ENCODE data around the gene COL27A1. TPM values are rescaled to one million over a fixed set of nuclear protein-coding genes. Genes with fewer than 3 reads are reported as not detected.

Gene COL27A1
- total and polyA plus RNA-seq, 2 donors (not counting 1 experiment from before 2014, with no cell fraction given): 0.16 to 0.27 TPM

- ChIA-PET CTCF (no interaction called here), POLR2A (no interaction called here)
- H3K9me3 Mint-ChIP-seq (ENCODE audit: insufficient read depth): peaks cover 6% of the 10 kb centered on the region
- H2AFZ ChIP-seq (ENCODE audit: insufficient read depth, low read depth, low read length, poor library complexity, severe bottlenecking): no peak overlapping the region
- ATAC-seq (ENCODE audit: low read depth) (no peak), DNase-seq (no peak)
- H3K27ac Mint-ChIP-seq: no peak overlapping the region
- no peaks in the 10 kb centered on the region for H3K4me1 ChIP-seq (ENCODE audit: control insufficient read depth in 2 of 2, insufficient read depth in 2 of 2, low read length in 2 of 2)
- TF ChIP-seq CTCF (IDR thresholded peaks at IDR 0.05) (no peak), EZH2 (IDR thresholded peaks at IDR 0.05; ENCODE audit: borderline replicate concordance, insufficient read depth, low read depth, low read length, poor library complexity, severe bottlenecking) (no peak)
- no peaks in the 10 kb centered on the region for H3K79me2 ChIP-seq (ENCODE audit: control insufficient read depth, insufficient read depth, low read length)
- H3K27me3 Mint-ChIP-seq: peaks cover 7% of the 10 kb centered on the region
- H3K4me3 ChIP-seq (ENCODE audit: control extremely low read depth in 1 of 5, extremely low read depth in 1 of 5, insufficient read depth in 1 of 5, low read depth in 2 of 5, low read length in 4 of 5): no peak overlapping the region
- H3K4me1 Mint-ChIP-seq: no peaks in the 10 kb centered on the region
- 100% methylated on average over 1 of the region's 3 CpGs for WGBS (ENCODE audit: insufficient coverage)
- no peaks in the 10 kb centered on the region for H4K20me1 ChIP-seq (ENCODE audit: control insufficient read depth, insufficient read depth, low read length, poor library complexity, severe bottlenecking)
- H3K36me3 ChIP-seq (replicated peaks in 1 of 2; ENCODE audit: control extremely low read depth in 1 of 2, control insufficient read depth in 1 of 2, extremely low read depth in 1 of 2, insufficient read depth in 2 of 2, low read length in 1 of 2): no peaks in the 10 kb centered on the region
- H3K9me3 ChIP-seq (ENCODE audit: control extremely low read depth in 1 of 3, control insufficient read depth in 2 of 3, insufficient read depth in 1 of 3, low read length in 2 of 3): peaks cover 0 to 14% (median 7%) of the 10 kb centered on the region in 3 donors
- intact Hi-C loops (cut with micrococcal nuclease): no loop called here
- H3K4me3 Mint-ChIP-seq: no peak overlapping the region
- H3K27ac ChIP-seq (ENCODE audit: low read length in 2 of 2): no peak overlapping the region
- no peaks in the 10 kb centered on the region for H3K27me3 ChIP-seq (replicated peaks in 1 of 4; ENCODE audit: control extremely low read depth in 1 of 4, control insufficient read depth in 3 of 4, insufficient read depth in 4 of 4, low read length in 3 of 4)
- H3K9ac ChIP-seq (ENCODE audit: low read length): no peak overlapping the region
- no peak overlapping the region for H3K4me2 ChIP-seq (replicated peaks; ENCODE audit: low read depth, low read length, poor library complexity, severe bottlenecking)
These were observed 32.5 kb downstream of the COL27A1 start for GRCh38 chr9:114187827-114188226.

- POLR2A ChIA-PET: no interaction called here
- Mint-ChIP-seq H3K27ac (no peak overlapping the region), H3K4me3 (no peak overlapping the region), H3K4me1 (no peaks in the 10 kb centered on the region), H3K27me3 (peaks cover 8% of the 10 kb centered on the region), H3K9me3 (ENCODE audit: insufficient read depth) (peaks cover 6% of the 10 kb centered on the region)
- H3K79me2 ChIP-seq (ENCODE audit: control insufficient read depth, insufficient read depth, low read length): no peaks in the 10 kb centered on the region
- no peaks in the 10 kb centered on the region for H4K20me1 ChIP-seq (ENCODE audit: control insufficient read depth, insufficient read depth, low read length, poor library complexity, severe bottlenecking)
- H3K4me1 ChIP-seq (ENCODE audit: control insufficient read depth in 2 of 2, insufficient read depth in 2 of 2, low read length in 2 of 2): no peaks in the 10 kb centered on the region
- H2AFZ ChIP-seq (ENCODE audit: insufficient read depth, low read depth, low read length, poor library complexity, severe bottlenecking): no peak overlapping the region
- ATAC-seq (ENCODE audit: low read depth) (no peak), DNase-seq (no peak)
- 60% methylated on average over 2 of the region's 2 CpGs for WGBS (ENCODE audit: insufficient coverage)
- H3K27me3 ChIP-seq (replicated peaks in 1 of 4; ENCODE audit: control extremely low read depth in 1 of 4, control insufficient read depth in 3 of 4, insufficient read depth in 4 of 4, low read length in 3 of 4): no peaks in the 10 kb centered on the region
- no peaks in the 10 kb centered on the region for H3K36me3 ChIP-seq (replicated peaks in 1 of 2; ENCODE audit: control extremely low read depth in 1 of 2, control insufficient read depth in 1 of 2, extremely low read depth in 1 of 2, insufficient read depth in 2 of 2, low read length in 1 of 2)
- peaks cover 0 to 14% (median 7%) of the 10 kb centered on the region in 3 donors for H3K9me3 ChIP-seq (ENCODE audit: control extremely low read depth in 1 of 3, control insufficient read depth in 2 of 3, insufficient read depth in 1 of 3, low read length in 2 of 3)
- H3K4me3 ChIP-seq (ENCODE audit: control extremely low read depth in 1 of 5, extremely low read depth in 1 of 5, insufficient read depth in 1 of 5, low read depth in 2 of 5, low read length in 4 of 5): no peak overlapping the region
- no peak overlapping the region for H3K9ac ChIP-seq (ENCODE audit: low read length)
- no peak overlapping the region for H3K4me2 ChIP-seq (replicated peaks; ENCODE audit: low read depth, low read length, poor library complexity, severe bottlenecking)
- CTCF ChIA-PET: interaction anchor here (0.6 kb wide), 1 partner anchor 91 kb away, joined by 3 read pairs; no protein-coding TSS in a partner anchor
- no peak for TF ChIP-seq CTCF (IDR thresholded peaks at IDR 0.05)
- no peak for TF ChIP-seq EZH2 (IDR thresholded peaks at IDR 0.05; ENCODE audit: borderline replicate concordance, insufficient read depth, low read depth, low read length, poor library complexity, severe bottlenecking)
- no peak overlapping the region for H3K27ac ChIP-seq (ENCODE audit: low read length in 2 of 2)
- intact Hi-C loops (cut with micrococcal nuclease): no loop called here
These were observed 34.7 kb downstream of the COL27A1 start for GRCh38 chr9:114189823-114190562.
